Measurements from ENCODE around the gene ACER2.
"Not testable (repeated sequence)": the region's sequence is repeated elsewhere in the genome, so short reads cannot be mapped to it uniquely, and the experiment has no call there.

The ACER2 gene

GRCh38 chr9:19408693-19409400, at the start of gene ACER2:
TSS of gene ACER2 (plus strand) at chr9:19409009. CDS start at chr9:19409085, 76 bp downstream.
- in situ Hi-C loops (cut with HindIII; ENCODE audit: low pct_ligation_motif_present, low pct_unique_long_range_greater_than_20kb, low sequenced_read_pairs): no loop called here

GRCh38 chr9:19369107-19369506, 39.7 kb upstream of the ACER2 start:
- no peak for DNase-seq
- in situ Hi-C loops (cut with HindIII; ENCODE audit: low pct_ligation_motif_present, low pct_unique_long_range_greater_than_20kb, low sequenced_read_pairs): no loop called here

More at GRCh38 chr9:19408693-19409400, at the start of gene ACER2:
- peak; percentile 90 for DNase-seq

GRCh38 chr9:19371942-19372341, 36.9 kb upstream of the ACER2 start:
- no peak for DNase-seq
- in situ Hi-C loops (cut with HindIII; ENCODE audit: low pct_ligation_motif_present, low pct_unique_long_range_greater_than_20kb, low sequenced_read_pairs): no loop called here

- no peak for DNase-seq
- in situ Hi-C loops (cut with HindIII; ENCODE audit: low pct_ligation_motif_present, low pct_unique_long_range_greater_than_20kb, low sequenced_read_pairs): no loop called here
Observed at GRCh38 chr9:19372567-19372966, 36.2 kb upstream of the ACER2 start.

- in situ Hi-C loops (cut with HindIII; ENCODE audit: low pct_ligation_motif_present, low pct_unique_long_range_greater_than_20kb, low sequenced_read_pairs): no loop called here
- DNase-seq: no peak
Observed at GRCh38 chr9:19373527-19373926, 35.3 kb upstream of the ACER2 start.

GRCh38 chr9:19375538-19375937, 33.3 kb upstream of the ACER2 start:
- DNase-seq: no peak
- in situ Hi-C loops (cut with HindIII; ENCODE audit: low pct_ligation_motif_present, low pct_unique_long_range_greater_than_20kb, low sequenced_read_pairs): no loop called here

- in situ Hi-C loops (cut with HindIII; ENCODE audit: low pct_ligation_motif_present, low pct_unique_long_range_greater_than_20kb, low sequenced_read_pairs): no loop called here
Observed at GRCh38 chr9:19376931-19377330, 31.9 kb upstream of the ACER2 start.

GRCh38 chr9:19378164-19378563, 30.6 kb upstream of the ACER2 start:
- in situ Hi-C loops (cut with HindIII; ENCODE audit: low pct_ligation_motif_present, low pct_unique_long_range_greater_than_20kb, low sequenced_read_pairs): no loop called here
- no peak for DNase-seq

More at GRCh38 chr9:19376931-19377330, 31.9 kb upstream of the ACER2 start:
- DNase-seq: no peak

- DNase-seq: no peak
- in situ Hi-C loops (cut with HindIII; ENCODE audit: low pct_ligation_motif_present, low pct_unique_long_range_greater_than_20kb, low sequenced_read_pairs): no loop called here
Observed at GRCh38 chr9:19378647-19379046, 30.2 kb upstream of the ACER2 start.

GRCh38 chr9:19379283-19379682, 29.5 kb upstream of the ACER2 start:
- in situ Hi-C loops (cut with HindIII; ENCODE audit: low pct_ligation_motif_present, low pct_unique_long_range_greater_than_20kb, low sequenced_read_pairs): no loop called here
- no peak for DNase-seq

GRCh38 chr9:19379697-19380046, 29.1 kb upstream of the ACER2 start:
- in situ Hi-C loops (cut with HindIII; ENCODE audit: low pct_ligation_motif_present, low pct_unique_long_range_greater_than_20kb, low sequenced_read_pairs): no loop called here
- peak; percentile 24 for DNase-seq

- in situ Hi-C loops (cut with HindIII; ENCODE audit: low pct_ligation_motif_present, low pct_unique_long_range_greater_than_20kb, low sequenced_read_pairs): no loop called here
Observed at GRCh38 chr9:19380826-19381075, 28.1 kb upstream of the ACER2 start.

GRCh38 chr9:19381656-19382055, 27.2 kb upstream of the ACER2 start:
- no peak for DNase-seq
- in situ Hi-C loops (cut with HindIII; ENCODE audit: low pct_ligation_motif_present, low pct_unique_long_range_greater_than_20kb, low sequenced_read_pairs): no loop called here

More at GRCh38 chr9:19380826-19381075, 28.1 kb upstream of the ACER2 start:
- no peak for DNase-seq

- DNase-seq; in situ Hi-C loops (cut with HindIII; ENCODE audit: low pct_ligation_motif_present, low pct_unique_long_range_greater_than_20kb, low sequenced_read_pairs): not testable (repeated sequence)
Observed at GRCh38 chr9:19385212-19385611, 23.6 kb upstream of the ACER2 start.

- DNase-seq: no peak
- in situ Hi-C loops (cut with HindIII; ENCODE audit: low pct_ligation_motif_present, low pct_unique_long_range_greater_than_20kb, low sequenced_read_pairs): no loop called here
Observed at GRCh38 chr9:19385786-19386501, 22.9 kb upstream of the ACER2 start.

GRCh38 chr9:19386502-19387044, 22.2 kb upstream of the ACER2 start:
- in situ Hi-C loops (cut with HindIII; ENCODE audit: low pct_ligation_motif_present, low pct_unique_long_range_greater_than_20kb, low sequenced_read_pairs): no loop called here
- no peak for DNase-seq

- no peak for DNase-seq
- in situ Hi-C loops (cut with HindIII; ENCODE audit: low pct_ligation_motif_present, low pct_unique_long_range_greater_than_20kb, low sequenced_read_pairs): no loop called here
Observed at GRCh38 chr9:19387317-19387716, 21.5 kb upstream of the ACER2 start.

- in situ Hi-C loops (cut with HindIII; ENCODE audit: low pct_ligation_motif_present, low pct_unique_long_range_greater_than_20kb, low sequenced_read_pairs); DNase-seq: not testable (repeated sequence)
Observed at GRCh38 chr9:19389539-19389938, 19.3 kb upstream of the ACER2 start.

- in situ Hi-C loops (cut with HindIII; ENCODE audit: low pct_ligation_motif_present, low pct_unique_long_range_greater_than_20kb, low sequenced_read_pairs): no loop called here
- DNase-seq: no peak
Observed at GRCh38 chr9:19397845-19398244, 11.0 kb upstream of the ACER2 start.

- in situ Hi-C loops (cut with HindIII; ENCODE audit: low pct_ligation_motif_present, low pct_unique_long_range_greater_than_20kb, low sequenced_read_pairs); DNase-seq: not testable (repeated sequence)
Observed at GRCh38 chr9:19403231-19403630, 5.6 kb upstream of the ACER2 start.

Data from ACHN (cell line).